ENCODE data around the gene PMEPA1. TPM values are rescaled to one million over a fixed set of nuclear protein-coding genes. Genes with fewer than 3 reads are reported as not detected.

The PMEPA1 gene
- polyA plus RNA-seq, 1 experiment, result 4.3 TPM

DNA sequence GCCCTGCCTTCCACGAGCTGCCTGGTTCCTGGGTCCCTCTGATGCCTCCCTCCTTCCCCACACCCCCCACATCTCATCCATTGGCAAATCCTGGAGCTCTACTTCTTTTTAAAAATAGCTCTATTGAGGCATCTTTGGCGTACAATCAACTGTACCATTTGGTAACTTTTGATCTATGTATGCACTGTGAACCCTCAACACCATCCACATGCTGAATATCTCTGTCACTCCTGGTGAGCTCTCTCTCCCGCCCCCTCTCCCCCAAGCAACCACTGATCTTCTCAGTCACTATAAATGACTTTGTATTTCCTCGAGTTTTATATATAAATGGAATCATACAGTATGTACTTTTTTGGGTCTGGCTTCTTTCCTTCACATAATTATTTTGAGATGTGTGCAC lies 22.4 kb upstream of the PMEPA1 start:
- Histone ChIP-seq H3K4me3 (ENCODE audit: low read depth, low read length) (no peak overlapping the region), H3K9me3 (ENCODE audit: control insufficient read depth, insufficient read depth, low read length) (no peaks in the 10 kb centered on the region), H3K27ac (ENCODE audit: low read depth, low read length) (no peak overlapping the region), H3K27me3 (ENCODE audit: control insufficient read depth, insufficient read depth, low read length) (peaks cover 43% of the 10 kb centered on the region)
- TF ChIP-seq, protein P1, sequence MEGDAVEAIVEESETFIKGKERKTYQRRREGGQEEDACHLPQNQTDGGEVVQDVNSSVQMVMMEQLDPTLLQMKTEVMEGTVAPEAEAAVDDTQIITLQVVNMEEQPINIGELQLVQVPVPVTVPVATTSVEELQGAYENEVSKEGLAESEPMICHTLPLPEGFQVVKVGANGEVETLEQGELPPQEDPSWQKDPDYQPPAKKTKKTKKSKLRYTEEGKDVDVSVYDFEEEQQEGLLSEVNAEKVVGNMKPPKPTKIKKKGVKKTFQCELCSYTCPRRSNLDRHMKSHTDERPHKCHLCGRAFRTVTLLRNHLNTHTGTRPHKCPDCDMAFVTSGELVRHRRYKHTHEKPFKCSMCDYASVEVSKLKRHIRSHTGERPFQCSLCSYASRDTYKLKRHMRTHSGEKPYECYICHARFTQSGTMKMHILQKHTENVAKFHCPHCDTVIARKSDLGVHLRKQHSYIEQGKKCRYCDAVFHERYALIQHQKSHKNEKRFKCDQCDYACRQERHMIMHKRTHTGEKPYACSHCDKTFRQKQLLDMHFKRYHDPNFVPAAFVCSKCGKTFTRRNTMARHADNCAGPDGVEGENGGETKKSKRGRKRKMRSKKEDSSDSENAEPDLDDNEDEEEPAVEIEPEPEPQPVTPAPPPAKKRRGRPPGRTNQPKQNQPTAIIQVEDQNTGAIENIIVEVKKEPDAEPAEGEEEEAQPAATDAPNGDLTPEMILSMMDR (IDR thresholded peaks at IDR 0.05; ENCODE audit: low read depth, low read length), result no peak
- DNase-seq (ENCODE audit: low read depth, low spot score), result no peak
- ChIA-PET CTCF (no interaction called here), POLR2A (no interaction called here)

DNA sequence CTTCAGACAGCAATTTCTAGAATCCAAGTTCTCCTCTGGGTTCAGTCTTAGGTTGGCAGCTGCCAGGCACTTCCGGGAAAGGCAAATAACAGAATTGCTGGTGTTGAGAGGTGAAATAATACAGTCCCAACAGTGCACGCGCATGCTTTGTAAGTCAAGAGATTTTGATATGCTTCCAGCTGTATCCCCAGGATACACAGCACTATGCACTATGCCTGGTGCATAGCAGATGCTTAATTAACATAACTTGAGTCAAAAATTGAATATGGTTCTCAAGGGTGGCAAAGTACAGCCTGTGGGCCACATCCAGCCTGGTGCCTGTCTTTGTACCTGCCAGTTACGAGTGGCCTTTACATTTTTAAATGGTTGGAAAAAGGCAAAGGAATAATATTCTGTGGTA lies 18.9 kb upstream of the PMEPA1 start:
- ChIA-PET CTCF (interaction anchor here (0.9 kb wide), 1 partner anchor 18 kb away, joined by 3 read pairs; the partner anchor contains the start of gene PMEPA1), POLR2A (no interaction called here)

DNA sequence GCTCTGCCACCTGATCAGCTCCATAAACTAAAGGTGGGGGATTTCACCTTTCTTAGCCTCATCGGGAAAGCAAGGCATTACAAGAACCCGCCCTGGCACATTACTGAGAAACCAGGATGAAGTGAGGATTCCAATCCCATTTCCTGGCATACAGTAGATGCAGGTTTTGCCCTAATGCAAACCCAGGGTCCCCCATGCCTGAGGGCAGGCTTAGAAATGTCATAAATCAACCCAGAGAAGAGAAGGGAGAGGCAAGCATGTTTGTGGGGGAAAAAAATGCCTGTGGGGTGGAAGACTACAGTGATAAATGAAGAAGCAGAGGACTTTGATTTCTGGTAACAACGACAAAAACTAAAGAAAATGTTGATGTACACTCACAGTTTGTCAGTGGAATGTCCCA lies 18.0 kb upstream of the PMEPA1 start:
- POLR2A ChIA-PET, result no interaction called here
- Histone ChIP-seq H3K27me3 (ENCODE audit: control insufficient read depth, insufficient read depth, low read length) (peaks cover 60% of the 10 kb centered on the region), H3K9me3 (ENCODE audit: control insufficient read depth, insufficient read depth, low read length) (no peaks in the 10 kb centered on the region), H3K27ac (ENCODE audit: low read depth, low read length) (no peak overlapping the region), H3K4me3 (ENCODE audit: low read depth, low read length) (no peak overlapping the region)
- no peak for DNase-seq (ENCODE audit: low read depth, low spot score)
- CTCF ChIA-PET, result interaction anchor here (0.9 kb wide), 1 partner anchor 17 kb away, joined by 3 read pairs; the partner anchor contains the start of gene PMEPA1
- TF ChIP-seq, protein P1 (IDR thresholded peaks at IDR 0.05; ENCODE audit: low read depth, low read length), result no peak

More for the DNA sequence above, 18.9 kb upstream of the PMEPA1 start:
- Histone ChIP-seq H3K9me3 (ENCODE audit: control insufficient read depth, insufficient read depth, low read length) (no peaks in the 10 kb centered on the region), H3K27ac (ENCODE audit: low read depth, low read length) (no peak overlapping the region), H3K4me3 (ENCODE audit: low read depth, low read length) (no peak overlapping the region), H3K27me3 (ENCODE audit: control insufficient read depth, insufficient read depth, low read length) (peaks cover 61% of the 10 kb centered on the region)
- DNase-seq (ENCODE audit: low read depth, low spot score), result no peak
- TF ChIP-seq, protein P1 (IDR thresholded peaks at IDR 0.05; ENCODE audit: low read depth, low read length), result no peak

DNA sequence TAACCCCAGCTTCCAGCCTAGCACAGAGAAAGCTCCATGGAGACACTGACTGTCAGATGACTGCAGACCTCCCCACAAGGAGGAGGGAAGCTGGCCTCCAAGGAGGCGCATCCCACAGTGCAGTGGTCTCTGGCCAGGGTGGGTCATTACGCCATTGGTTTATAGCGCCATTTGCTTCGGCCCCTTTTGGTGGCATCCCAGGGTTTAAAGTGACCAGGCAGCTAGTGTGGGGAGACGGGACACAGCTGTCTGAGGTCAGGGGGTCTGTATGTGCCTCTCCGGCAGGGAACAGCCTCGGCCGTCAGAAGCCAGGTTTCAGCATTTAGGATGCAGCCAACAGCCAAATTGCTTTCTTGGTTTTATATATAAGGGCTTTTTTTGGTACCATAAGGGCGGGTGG lies 15.8 kb upstream of the PMEPA1 start:
- H3K9me3 ChIP-seq (ENCODE audit: control insufficient read depth, insufficient read depth, low read length), result no peaks in the 10 kb centered on the region
- no peak overlapping the region for H3K4me3 ChIP-seq (ENCODE audit: low read depth, low read length)
- DNase-seq (ENCODE audit: low read depth, low spot score), result no peak
- CTCF ChIA-PET, result no interaction called here
- peaks cover 55% of the 10 kb centered on the region for H3K27me3 ChIP-seq (ENCODE audit: control insufficient read depth, insufficient read depth, low read length)
- TF ChIP-seq, protein P1 (IDR thresholded peaks at IDR 0.05; ENCODE audit: low read depth, low read length), result no peak
- POLR2A ChIA-PET, result no interaction called here
- no peak overlapping the region for H3K27ac ChIP-seq (ENCODE audit: low read depth, low read length)

DNA sequence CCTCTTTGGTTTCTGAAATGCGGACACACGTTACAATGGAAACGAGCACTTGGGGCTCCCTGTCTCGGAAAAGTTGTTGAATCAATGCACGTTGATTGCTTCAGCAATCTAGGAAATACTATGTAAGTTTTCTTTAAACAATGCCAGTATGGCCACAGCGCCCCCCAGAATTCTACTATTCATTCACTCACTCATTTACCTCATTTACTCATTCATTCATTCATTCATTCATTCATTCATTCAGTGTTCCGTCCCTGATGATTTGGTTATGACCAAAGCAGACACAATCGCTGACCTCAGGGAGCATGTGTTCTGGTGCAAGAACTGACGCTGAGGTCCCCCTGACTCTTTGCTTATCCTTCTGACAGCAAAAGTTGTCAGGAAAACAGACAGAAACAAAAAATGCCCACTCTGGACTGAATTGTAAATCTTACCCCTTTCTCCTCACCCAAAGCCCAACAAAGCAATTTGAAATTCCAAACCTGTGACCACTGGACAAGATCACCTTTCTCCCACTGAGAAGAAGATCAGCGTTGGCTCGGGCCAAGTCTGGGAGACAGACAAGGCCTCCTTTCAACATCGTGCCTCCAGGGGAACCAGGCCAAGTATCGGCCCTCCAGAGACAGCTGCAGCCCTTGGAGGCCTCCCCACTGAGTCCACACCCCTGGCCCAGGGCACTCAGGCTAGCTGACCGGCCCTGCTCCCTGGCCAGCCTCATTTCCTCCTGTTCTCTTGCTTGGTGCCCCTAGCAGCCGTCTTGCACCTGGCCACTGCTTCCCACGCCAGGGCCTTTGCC lies 15.0 kb upstream of the PMEPA1 start:
- Histone ChIP-seq H3K27ac (ENCODE audit: low read depth, low read length) (no peak overlapping the region), H3K27me3 (ENCODE audit: control insufficient read depth, insufficient read depth, low read length) (peaks cover 47% of the 10 kb centered on the region), H3K4me3 (ENCODE audit: low read depth, low read length) (no peak overlapping the region), H3K9me3 (ENCODE audit: control insufficient read depth, insufficient read depth, low read length) (no peaks in the 10 kb centered on the region)
- CTCF ChIA-PET, result no interaction called here
- DNase-seq (ENCODE audit: low read depth, low spot score), result no peak
- TF ChIP-seq, protein P1 (IDR thresholded peaks at IDR 0.05; ENCODE audit: low read depth, low read length), result no peak
- POLR2A ChIA-PET, result no interaction called here
